IPS-11a (cell line): ENCODE measurements around the gene WARS2.
A peak's percentile ranks its signal among the peaks of the same experiment; 100 is the strongest.

Source experiments
- H3K4me3 ChIP-seq: one replicate; pipeline ENCODE4 v1.5.1; 2013; ENCODE audit warnings: low read depth, low read length, control low read depth

WARS2 gene

GRCh38 chr1:119001181-119002027, 139.0 kb downstream of the WARS2 start:
- no peak overlapping the region for H3K4me3 ChIP-seq

- H3K4me3 ChIP-seq = no peak overlapping the region
Measured at GRCh38 chr1:119000371-119001180, 139.9 kb downstream of the WARS2 start.

GRCh38 chr1:118999348-119000071, 140.9 kb downstream of the WARS2 start:
- no peak overlapping the region for H3K4me3 ChIP-seq

GRCh38 chr1:118998171-118998570, 142.3 kb downstream of the WARS2 start:
- H3K4me3 ChIP-seq = no peak overlapping the region

GRCh38 chr1:118997225-118997624, 143.2 kb downstream of the WARS2 start:
- no peak overlapping the region for H3K4me3 ChIP-seq

- no peak overlapping the region for H3K4me3 ChIP-seq
Measured at GRCh38 chr1:118995312-118996016, 145.0 kb downstream of the WARS2 start.

- H3K4me3 ChIP-seq = no peak overlapping the region
Measured at GRCh38 chr1:118993700-118994026, 146.8 kb downstream of the WARS2 start.

GRCh38 chr1:118992868-118993699, 147.4 kb downstream of the WARS2 start:
- no peak overlapping the region for H3K4me3 ChIP-seq

GRCh38 chr1:118992237-118992825, 148.1 kb downstream of the WARS2 start:
- H3K4me3 ChIP-seq = no peak overlapping the region

GRCh38 chr1:118991448-118991847, 149.0 kb downstream of the WARS2 start:
- no peak overlapping the region for H3K4me3 ChIP-seq

GRCh38 chr1:118990513-118991152, 149.8 kb downstream of the WARS2 start:
- no peak overlapping the region for H3K4me3 ChIP-seq

- H3K4me3 ChIP-seq = no peak overlapping the region
Measured at GRCh38 chr1:118989878-118990378, 150.5 kb downstream of the WARS2 start.

- H3K4me3 ChIP-seq = no peak overlapping the region
Measured at GRCh38 chr1:118989006-118989815, 151.2 kb downstream of the WARS2 start.

- peak within 1 kb of the TSS; percentile 20 for H3K4me3 ChIP-seq
Measured at GRCh38 chr1:118988186-118989005, 152.1 kb downstream of the WARS2 start, which contains the start of gene TBX15. Gene TBX15 (minus strand): TSS chr1:118988343. CDS start chr1:118987795, 548 bp downstream.

GRCh38 chr1:118987468-118988185, 152.8 kb downstream of the WARS2 start:
- peak overlapping the region; percentile 20 for H3K4me3 ChIP-seq
